Eye (tissue), 1 donor: ENCODE results near the gene PFKFB2.

ENCODE experiments used
- DNase-seq: peaks from one replicate; pipeline ENCODE4 v3.0.0-alpha.2; 2015

The PFKFB2 gene

DNA sequence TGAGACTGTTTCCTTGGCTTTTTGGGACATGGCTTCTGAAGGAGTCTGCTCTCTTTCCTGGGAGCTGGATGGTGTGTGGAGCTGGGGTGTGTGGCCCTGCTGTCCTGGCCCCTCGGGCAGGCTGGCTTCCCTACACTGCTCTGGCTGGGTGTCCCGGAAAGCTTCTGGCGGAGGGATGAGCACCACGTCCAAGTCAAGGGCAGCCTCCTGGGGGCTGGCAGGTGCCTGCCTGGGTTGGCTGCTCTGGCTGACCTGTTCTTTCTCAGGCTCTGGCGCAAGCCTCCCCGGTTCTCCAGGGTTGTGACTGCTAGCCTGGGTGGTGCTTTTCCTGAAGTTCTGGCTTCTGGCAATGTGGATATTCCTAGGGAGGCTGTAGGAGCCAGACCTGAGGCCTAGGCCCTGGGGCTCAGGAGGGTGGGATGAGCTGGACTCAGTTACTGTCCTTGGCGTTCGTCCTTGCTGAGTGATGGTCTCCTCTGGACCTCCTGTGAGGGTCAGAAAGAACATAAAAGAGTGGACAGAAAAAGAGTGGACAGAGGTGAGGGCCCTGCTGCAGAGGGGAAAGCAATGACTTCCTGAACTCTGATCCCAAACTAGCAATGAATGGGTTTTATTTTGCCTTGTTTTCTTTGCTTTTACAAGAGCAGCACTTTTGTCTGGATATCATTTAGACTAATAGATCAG is 29.9 kb upstream of the PFKFB2 start:
- DNase-seq = no peak

DNA sequence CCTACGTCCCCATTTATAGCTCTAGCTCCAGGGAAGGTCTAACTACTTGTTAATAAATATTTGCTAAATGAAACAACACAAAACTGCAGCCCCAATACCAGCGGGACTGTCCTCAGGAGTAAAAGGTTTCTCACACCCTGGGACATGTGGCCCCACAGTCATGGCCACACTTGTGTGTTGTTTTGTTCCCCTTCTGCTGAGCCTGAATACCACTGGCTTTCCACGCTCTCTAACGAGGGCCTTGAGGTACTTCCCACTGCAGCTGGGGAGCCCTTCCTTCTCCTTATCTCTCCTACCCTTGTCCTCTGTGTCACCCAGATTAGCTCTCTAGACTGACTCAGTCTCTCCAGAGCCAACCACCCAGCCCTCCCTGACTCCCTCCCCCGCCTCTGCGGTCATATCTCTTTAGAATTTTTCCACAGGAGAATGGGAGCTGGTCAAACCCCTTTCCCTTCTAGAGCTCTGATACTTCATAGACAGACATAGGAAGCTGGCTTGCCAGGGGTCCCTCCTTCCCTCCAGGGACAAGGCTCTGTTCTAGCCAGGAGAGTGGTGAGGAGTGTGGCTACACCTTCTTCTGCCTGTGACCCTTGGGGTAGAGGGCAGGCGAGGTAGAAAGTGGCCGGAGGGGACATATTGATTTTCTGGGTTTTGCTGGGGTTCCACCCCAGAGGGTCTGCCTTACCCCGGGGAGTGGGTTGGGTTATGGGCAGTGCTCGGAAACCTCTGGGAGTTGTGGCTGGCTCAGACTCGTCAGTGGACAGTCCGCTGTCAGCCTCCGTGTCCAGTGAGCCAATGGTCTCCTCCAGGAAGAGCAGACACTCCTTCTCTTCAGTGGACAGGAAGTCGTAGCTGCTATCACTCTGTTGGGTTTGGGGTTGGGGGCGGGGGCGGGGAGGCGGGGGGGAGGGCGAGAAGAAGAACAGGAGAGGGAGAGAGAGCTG is 28.6 kb upstream of the PFKFB2 start:
- no peak for DNase-seq

DNA sequence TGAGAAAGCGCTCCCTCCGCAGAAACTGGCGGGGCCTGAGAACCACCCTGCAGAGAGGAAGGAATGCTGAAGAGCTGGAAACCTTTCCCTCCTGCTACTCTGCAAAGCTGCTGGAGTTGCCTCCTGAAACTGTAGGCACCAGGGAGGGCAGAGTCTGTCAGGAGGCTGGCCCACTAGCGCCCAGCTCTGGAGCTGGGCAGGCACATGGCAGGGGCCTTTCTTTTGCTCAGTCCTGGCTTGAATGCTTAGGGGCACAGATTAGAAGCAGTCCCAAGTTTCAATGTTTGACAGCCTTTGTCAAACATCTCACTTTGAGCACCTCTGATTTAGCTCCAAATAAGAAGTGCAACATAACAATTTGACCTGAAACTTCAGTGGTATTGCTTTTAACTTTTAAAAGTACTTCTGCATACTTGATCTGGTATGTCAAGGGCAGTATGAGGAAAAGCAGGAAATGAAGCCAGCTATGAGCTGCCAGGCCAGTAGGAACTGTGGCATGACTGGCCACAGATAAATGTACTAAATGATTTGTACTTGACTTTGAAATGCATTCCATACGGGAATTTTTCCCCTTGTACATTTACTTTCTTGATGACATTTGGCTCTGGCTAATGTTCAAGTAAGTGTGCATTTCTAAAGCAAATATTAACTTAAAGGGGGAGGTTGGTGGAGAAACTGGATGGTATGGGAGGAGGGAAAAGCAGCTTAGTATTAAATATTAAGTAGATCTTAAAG is 27.8 kb upstream of the PFKFB2 start:
- DNase-seq = no peak

DNA sequence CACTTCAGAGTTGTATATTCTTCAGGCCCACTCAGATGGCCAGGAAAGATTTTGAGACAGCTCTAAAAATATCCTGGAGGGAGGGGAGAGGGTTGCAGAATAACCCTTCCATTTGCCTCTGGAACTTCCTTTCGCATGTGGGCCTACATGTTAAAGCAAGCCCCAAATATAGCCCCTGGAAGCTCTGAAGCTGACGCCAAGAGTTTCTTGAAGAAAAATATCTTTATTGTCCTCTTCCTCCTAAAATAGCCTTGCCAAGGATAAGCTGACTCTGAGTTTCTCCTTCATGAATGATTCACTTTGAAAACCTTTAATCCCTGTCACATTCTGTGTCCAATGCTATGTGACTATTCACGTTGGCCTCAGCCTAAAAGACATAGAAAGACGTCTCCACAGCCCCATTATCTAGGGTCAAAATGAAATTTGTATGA is 27.0 kb upstream of the PFKFB2 start:
- DNase-seq = no peak

DNA sequence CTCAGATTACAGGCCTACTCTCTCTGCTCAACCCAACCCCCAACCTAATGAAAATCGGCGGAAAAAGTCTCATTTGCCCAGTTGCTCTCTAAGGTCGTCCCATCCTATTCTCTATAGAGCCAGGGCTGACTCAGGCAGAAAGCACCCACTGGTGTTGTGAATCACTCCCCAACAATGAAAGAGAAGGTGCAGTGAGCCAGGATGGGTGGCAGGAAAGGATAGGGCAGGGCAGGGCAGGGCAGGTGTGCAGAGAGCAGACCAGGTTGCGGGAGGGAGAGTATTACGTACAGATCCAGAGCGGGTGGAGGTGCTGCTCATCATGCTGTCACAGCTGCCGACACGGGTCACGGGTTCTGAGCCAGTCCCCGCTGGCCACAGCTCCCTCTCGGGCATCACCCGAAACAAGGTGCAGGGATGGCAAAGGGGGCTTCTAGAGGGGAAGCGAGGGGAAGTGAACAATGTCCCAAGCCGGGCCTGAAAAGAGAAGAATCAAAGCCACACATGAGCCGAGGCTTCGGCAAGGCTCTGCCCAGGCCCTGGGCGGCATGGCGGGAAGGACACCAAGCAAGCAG is 25.8 kb upstream of the PFKFB2 start:
- no peak for DNase-seq

DNA sequence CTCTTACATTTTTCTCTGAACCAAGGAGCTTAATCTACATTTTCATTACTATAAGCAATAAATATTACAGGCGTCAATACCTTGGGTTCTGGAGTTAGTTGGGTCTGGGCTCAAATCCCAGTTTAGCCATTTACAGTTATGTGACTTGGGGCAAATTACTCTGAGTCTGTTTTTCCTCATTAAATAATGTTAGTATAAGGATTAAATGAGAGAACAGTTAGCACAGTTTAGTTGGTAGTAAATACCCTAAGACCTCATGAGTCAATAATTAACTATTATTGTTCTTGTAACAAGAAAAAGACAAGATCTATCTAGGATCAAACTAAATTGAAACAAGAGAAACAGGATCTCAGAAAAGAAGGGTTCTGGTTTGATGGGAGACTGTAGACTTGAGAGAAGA is 25.2 kb upstream of the PFKFB2 start:
- no peak for DNase-seq

DNA sequence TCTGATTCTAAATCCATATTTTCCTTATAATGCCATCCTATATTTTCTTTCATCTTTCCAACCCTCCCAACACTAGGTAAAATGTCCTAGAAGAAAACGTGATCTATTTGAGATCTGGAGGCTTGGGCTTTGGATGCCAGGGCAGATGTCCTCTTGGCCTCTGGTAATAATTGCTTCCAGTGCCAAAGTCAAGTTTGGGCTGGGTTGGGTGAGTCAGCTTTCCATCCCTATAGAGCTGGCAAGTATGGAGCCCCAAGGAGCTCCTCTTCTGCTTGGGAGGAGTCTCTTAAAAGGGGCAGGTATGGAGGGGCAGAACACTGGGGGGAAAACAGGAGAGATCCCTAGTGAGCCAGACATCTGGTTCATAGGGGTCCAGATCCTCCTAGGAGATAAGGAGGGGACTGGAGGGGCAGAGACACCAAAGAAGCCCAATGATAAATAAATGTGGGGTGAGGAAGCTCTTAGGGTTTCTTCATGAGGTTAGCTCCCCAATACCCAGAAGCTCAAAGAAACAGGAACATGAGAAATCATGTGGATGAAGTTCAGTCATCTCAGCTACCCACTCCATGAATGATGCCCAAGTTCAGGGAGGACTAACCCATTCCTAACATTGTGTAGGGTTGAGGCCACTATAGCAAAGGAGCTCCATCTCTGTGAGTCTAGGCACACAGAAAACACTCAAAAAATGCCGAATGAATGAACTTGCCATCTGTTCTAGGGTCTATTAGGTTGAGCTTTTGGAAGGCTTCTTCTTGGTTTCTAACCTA is 24.0 kb upstream of the PFKFB2 start:
- DNase-seq = no peak

DNA sequence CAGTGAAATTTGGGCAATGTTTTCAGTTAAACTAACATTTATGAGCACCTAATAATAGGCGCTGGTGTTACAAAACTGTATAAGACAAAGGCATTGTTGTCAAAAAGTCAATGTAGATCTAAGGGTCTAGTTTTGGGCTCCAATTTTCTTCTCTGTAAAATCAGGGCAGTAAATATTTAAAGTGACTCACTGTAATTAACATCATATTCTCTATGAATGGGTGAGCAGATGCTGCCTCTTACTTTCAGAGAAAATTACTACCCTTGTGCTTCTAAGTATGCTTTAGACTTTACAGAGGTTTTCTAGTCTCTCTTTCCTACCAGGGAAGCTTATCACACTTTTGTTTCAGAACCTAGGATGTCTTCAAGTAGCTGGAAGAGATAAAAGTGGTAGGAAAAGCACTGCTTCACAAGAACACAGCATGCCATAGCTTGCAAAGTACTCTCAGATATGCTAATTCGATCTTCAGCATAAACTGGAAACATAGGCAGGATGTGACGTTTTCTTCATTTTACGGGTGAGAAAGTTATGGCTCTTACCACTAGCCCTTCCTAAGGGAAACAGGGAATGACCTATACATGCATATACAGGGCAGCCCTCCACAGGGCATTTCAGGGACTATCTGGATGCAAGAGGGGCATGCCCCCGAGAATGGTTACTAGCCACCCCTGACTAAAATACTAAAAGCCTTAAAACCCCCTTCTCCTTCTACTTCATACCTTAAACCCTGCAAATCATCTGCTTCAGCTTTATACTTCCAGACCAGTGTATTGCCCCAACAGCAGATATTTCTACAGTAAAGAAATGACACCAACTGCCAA is 23.2 kb upstream of the PFKFB2 start:
- no peak for DNase-seq

DNA sequence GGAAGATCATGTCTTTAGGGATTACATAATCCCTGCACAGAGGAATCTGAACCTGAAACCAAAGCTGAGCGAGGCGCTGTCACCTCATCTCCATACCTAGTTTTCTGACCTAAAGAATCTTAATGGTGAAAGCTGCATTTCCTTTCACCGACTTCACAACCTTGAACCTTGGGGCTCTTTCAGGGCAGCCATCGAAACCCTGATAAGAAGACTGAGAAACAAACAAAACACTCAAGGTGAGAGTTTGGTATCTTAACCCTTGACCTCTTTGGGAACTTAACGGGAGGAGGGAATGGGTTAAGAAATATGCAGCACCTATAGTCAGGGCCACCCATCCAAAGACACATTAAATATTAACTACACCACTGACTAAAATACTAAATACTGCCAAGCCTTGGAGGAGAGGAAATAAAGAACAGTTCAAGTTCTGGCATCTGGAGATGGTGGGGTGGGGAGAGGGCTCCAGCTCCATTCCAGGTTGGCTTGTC is 22.5 kb upstream of the PFKFB2 start:
- DNase-seq = no peak

DNA sequence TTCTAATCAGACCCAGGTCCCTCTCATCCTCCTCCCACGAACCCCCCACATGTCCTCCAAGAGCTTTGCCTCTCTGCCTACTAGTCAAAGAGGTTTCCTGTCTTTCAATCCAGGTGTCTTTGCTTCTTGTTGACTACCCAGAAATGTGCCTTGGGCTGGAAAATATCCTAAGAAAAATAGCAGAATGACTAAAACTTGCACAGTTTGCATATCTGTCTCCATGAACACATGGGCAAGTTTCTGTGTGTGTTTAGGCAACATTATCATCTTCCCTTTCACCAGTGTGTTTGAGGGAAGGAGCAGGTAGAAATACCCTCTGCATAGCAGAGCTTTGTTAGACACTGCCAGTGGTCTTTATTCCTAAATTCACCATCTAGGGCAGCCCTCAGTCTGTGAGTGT is 22.1 kb upstream of the PFKFB2 start:
- no peak for DNase-seq

DNA sequence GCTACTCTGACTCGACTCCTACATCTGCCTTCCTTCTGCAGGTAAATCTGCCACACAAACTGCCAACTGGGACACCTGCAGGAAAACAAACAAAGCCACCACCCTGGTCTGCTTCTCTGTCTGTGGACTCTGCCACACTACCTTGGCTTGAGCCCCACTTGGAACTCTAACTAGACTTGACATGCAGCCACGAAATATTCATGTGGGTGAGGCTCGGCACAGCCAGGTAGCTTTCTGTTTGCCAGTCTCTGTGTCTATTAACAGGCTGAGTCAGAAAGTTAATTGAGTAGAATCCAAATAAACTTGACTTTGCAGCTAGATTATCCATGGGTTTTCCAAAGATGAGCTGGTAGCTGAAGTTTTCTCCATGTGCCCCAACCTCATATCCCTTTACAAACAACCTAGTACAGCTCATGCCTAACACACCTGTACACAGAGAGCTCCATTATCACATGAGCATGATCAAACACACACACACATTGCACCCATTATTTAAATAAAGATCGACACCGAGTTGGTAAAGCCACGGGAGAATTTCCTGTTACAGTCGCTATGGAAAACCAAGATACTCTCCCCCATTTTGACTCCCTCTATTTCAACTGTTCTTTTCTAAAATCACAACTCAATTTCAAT is 21.3 kb upstream of the PFKFB2 start:
- DNase-seq = no peak

DNA sequence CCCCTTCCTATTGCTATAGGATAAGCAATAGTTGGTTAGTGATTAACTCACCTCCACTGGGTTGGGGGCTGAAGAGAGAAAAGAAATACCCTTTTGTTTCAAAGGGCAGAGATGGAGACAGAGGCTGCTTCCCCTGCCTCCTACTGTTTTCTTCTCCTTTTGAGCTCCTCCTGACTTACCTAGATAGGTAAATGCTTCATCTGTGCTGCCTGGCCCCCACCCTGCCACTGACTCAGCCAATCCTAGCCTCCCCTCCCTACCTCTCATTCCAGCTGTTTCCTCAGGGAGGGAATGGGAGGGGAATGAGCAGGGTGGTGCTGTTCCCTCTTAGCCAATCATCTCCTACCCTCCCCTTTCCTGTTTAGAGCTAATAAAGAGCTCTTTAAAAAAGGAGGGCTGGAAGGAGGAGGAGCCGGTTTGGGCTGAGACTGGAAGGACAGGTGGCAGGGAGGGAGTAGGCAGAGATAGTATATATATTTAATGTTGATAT is 20.5 kb upstream of the PFKFB2 start, which contains the start of gene C1orf116:
Gene C1orf116 (minus strand): TSS at position 229 of the 490 bp plus-strand sequence. CDS start 5,158 bp downstream, outside the sequence.
- no peak for DNase-seq

DNA sequence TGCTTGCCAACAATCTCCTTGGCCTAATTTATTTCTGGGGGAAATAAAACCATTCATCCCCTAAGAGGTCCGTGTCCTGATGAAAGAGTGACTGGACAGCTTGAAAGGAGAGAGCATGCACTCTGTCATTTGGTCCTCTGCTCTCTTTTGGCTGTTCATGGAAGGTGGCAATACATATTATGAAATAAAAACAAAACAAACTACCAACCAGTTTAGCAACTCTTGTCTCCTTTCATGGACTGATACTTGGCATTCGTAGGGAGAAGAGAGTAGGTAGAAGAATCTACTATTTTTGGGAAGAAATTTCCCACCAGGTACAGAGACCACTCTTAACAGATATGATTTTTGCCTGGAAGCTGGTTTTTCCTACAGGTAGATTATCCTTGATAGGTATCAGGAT is 19.8 kb upstream of the PFKFB2 start:
- no peak for DNase-seq

DNA sequence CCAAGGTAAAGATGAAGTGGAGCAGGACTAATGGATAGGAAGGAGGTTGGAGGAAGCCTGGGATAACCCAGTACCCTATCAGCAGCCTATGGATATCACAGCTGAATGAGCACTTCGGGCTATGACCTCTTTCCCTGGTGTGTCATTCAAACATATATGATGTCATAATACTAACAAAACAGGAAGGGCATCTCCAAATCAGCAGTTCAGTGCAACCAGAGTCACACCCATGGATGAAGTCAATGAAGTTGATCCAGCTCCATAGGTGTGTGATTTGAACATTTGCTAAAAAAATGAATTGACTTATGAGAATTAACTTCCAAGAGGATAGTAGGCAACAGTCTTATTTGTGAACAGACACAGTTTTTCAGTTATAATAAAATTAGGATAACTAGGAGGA is 18.9 kb upstream of the PFKFB2 start:
- DNase-seq = no peak

DNA sequence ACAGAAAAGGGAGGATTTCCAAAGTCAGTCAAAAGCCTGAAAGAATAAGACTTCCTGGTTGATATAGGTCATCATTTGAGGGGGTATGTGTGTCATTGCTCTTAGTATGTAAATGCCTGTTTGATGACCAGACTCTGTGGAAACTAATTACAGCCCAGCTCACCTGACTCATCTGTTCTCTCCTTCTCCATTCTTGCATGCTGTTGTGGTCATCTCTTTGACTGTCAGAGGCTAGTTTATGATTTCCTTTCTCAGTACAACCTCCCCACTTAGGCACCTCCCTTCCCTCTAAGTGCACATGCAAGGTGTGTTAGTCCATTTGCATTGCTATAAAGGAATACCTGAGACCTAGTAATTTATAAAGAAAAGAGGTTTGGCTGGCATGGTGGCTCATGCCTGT is 18.1 kb upstream of the PFKFB2 start:
- DNase-seq = no peak

DNA sequence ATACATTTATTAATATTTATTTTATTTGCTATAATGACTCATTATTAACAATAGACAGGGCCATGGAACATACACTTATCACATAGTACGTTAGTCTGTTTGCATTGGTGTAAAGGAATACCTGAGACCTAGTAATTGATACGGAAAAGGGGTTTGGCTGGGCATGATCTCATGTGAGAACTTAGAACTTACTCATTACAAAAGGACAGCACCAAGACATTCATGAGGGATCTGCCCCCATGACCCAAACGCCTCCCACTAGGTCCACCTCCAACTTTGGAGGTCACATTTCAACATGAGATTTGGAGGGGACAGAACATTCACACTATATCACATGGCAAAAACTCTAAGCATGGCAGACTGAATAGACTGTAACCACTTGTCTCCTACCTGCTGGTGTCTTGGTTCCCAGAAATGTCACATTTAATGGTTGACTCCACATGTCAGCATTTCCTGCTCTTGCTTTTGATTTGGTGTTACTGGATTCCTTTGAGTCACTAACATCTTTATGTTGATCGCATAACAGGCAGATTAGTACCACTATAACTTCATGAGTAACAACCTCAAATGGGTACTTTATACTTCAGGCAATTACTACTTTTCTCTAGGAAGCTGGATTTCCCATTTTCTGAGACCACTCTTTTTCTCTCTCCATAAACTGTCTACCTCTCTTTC is 17.1 kb upstream of the PFKFB2 start:
- no peak for DNase-seq

DNA sequence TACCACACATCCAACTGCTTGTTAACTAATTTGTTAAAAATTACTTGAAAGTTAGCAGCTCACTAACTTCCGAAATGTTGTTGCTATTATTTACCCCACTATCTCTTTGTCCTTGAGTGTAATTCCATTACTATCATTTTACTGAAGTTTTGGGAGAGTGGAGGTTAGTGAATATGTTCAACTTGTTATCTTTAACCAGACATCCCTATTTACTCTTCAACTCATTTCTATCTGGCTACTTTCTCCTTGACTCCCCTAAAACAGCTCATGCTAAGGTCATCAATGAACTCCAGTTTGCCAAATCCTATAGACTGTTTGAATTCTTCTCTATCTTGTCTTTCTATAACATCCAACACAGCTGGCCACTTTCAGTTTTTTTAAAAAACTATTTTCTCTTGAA is 16.2 kb upstream of the PFKFB2 start:
- no peak for DNase-seq

DNA sequence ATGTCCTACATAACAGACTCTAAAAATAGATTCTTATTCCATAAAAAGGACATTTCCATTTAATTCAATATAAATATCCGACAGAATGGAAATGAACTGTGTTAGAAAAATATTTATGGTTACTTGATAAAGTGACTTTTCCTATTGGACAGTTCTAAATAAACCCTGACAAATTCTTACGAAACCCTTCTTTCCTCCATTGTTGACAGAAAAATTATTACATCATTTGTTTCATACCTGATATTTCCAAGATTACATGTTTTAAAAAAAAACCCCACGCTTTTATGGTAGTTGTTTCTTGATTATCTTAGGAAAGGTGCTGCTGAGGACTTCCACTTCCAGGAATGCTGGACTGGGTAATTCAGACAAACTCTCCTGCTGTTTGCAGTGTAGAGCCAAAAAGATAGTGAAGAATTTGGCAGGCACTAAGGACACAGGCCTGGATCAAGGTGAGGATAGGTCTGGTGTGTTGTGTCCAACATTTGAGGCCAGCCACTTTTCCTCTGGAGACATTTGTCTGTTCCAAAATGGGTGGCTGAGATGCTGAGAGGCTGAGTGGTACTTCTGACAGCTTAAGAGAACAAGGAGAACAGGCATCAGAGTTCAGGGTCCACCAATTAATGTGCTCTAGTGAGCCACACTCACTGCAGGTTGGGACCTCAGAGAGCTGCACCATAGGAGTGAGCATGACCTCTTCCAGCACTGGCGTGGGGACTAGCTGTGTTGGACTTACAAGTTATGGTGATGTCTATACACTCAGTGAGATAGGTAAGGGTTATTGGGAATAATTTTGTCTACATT is 13.5 kb upstream of the PFKFB2 start:
- no peak for DNase-seq

DNA sequence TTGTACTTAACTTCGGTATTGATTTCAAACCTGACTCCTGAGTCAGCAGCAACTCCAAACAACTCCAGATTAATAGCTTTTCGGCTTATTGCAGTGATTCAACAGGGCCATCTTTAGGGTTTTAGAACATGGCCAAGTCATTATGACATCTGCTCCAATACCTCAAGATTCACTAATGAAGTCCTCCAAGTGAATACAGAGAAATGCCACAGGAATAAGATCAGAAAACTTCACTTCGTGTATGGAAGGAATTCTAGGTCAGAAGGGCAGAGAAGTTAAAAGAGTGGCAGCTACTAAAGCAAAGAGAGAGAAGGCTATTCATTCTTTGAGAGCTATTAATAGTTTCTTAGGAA is 12.9 kb upstream of the PFKFB2 start:
- no peak for DNase-seq
